ENCODE results near the gene CDH12. TPM values are rescaled to one million over a fixed set of nuclear protein-coding genes. Genes with fewer than 3 reads are reported as not detected.
A peak's percentile ranks its signal among the peaks of the same experiment; 100 is the strongest.

Gene CDH12
- total and polyA plus RNA-seq, 2 experiments from 2014 or later: not detected

DNA sequence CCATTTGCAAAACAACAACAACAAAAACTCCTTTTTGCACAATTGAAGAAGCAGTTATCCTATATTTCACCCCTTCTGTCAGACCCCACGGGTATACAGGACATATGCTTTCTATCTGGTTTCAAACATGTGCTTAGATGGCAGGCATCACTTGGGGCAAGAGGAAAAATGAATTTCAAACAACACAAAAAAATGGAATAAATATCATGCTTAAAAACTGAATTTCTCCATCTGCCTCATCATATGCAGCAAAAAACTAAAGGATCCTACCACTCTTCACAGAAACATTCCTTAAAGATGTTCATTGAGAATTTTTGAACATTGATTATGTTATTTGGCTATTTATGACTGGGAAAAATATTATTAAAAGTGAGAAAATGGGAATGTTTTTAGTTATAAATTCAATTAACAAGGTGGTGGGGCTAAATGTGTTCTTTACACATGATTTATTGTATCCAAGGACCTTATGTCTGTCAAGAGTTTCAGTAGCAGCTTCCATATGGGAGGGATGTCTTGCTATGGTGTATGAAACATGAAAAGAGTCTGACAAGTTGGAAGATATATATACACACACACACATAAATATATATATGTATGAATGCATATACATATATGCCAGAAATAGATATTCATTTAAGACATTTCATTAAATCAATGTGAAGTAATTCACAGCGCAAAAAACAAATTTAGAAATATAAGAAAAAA lies 358.0 kb downstream of the CDH12 start:
- Histone ChIP-seq H3K9ac (no peak overlapping the region), H4K20me1 (ENCODE audit: insufficient read depth) (no peaks in the 10 kb centered on the region), H3K36me3 (ENCODE audit: low read depth) (no peaks in the 10 kb centered on the region), H3F3A (ENCODE audit: insufficient read depth) (no peaks in the 10 kb centered on the region), H3K4me2 (ENCODE audit: unreplicated experiment) (no peak overlapping the region), H3K27ac (no peak overlapping the region), H3K79me2 (ENCODE audit: insufficient read depth) (no peaks in the 10 kb centered on the region), H2AFZ (no peak overlapping the region), H3K27me3 (replicated peaks; ENCODE audit: insufficient read depth) (no peaks in the 10 kb centered on the region), H3K9me2 (ENCODE audit: insufficient read depth) (no peaks in the 10 kb centered on the region), H3K4me3 (no peak overlapping the region), H3K4me1 (ENCODE audit: insufficient read depth) (no peaks in the 10 kb centered on the region), H3K9me3 (ENCODE audit: low read depth) (no peaks in the 10 kb centered on the region)
- in situ Hi-C loops (cut with MboI): no loop called here
- 31 to 39% methylated on average over 2 of the region's 2 CpGs for WGBS, 2 experiments (ENCODE audit: low coverage in 1 of 2, low lambda C conversion rate in 2 of 2, missing lambda C conversion rate in 2 of 2)
- TF ChIP-seq EZH2phosphoT487 (IDR thresholded peaks at IDR 0.05; ENCODE audit: insufficient read depth, low read depth): no peak
- TF ChIP-seq EZH2 (IDR thresholded peaks at IDR 0.05; ENCODE audit: insufficient read depth, poor library complexity, severe bottlenecking): no peak
- no peak for DNase-seq

DNA sequence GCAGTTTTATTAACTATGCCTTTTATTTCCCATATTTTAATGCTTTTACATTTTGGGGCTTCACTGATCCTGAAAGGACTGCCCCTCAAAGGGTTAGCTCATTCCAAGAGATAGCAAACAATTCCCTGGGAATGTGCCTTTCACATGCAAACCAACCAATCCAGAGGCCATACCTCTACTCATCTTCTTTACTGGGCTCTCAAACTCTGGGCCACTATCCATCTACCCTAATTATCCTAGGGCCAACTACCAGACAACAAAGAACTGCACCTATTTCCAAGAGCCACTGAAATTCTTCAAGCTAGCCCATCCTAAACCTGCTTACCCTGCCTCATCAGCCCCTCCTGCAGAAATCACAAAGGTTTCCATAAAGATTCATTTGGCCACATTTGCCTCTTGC lies 364.7 kb downstream of the CDH12 start:
- Histone ChIP-seq H4K20me1 (ENCODE audit: insufficient read depth) (no peaks in the 10 kb centered on the region), H3K27me3 (replicated peaks; ENCODE audit: insufficient read depth) (no peaks in the 10 kb centered on the region), H3K4me1 (ENCODE audit: insufficient read depth) (no peaks in the 10 kb centered on the region), H3K9ac (no peak overlapping the region), H3K4me3 (no peak overlapping the region), H2AFZ (no peak overlapping the region), H3K27ac (no peak overlapping the region), H3K9me3 (ENCODE audit: low read depth) (no peaks in the 10 kb centered on the region), H3K9me2 (ENCODE audit: insufficient read depth) (no peaks in the 10 kb centered on the region), H3K4me2 (ENCODE audit: unreplicated experiment) (no peak overlapping the region), H3K79me2 (ENCODE audit: insufficient read depth) (no peaks in the 10 kb centered on the region), H3K36me3 (ENCODE audit: low read depth) (no peaks in the 10 kb centered on the region), H3F3A (ENCODE audit: insufficient read depth) (no peaks in the 10 kb centered on the region)
- DNase-seq: no peak
- in situ Hi-C loops (cut with MboI): no loop called here
- TF ChIP-seq EZH2 (IDR thresholded peaks at IDR 0.05; ENCODE audit: insufficient read depth, poor library complexity, severe bottlenecking): no peak
- no peak for TF ChIP-seq EZH2phosphoT487 (IDR thresholded peaks at IDR 0.05; ENCODE audit: insufficient read depth, low read depth)

DNA sequence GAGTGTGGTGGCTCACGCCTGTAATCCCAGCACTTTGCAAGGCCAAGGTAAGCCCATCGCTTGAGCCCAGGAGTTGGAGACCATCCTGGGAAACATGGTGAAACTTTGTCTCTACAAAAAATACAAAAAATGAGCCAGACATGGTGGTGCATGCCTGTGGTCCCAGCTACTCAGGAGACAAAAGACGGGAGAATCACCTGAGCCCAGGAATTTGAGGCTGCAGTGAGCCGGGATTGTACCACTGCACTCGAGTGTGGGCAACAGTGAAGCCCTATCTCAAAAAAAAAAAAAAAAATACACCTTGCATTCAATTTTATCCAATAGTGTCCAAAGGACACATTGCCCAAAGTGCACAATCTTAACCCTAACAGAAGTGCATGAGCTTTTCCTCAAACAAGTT lies 372.8 kb downstream of the CDH12 start:
- Histone ChIP-seq H3K79me2 (ENCODE audit: insufficient read depth) (no peaks in the 10 kb centered on the region), H3K9ac (no peak overlapping the region), H3K4me3 (no peak overlapping the region), H3K4me2 (ENCODE audit: unreplicated experiment) (no peak overlapping the region), H3K9me3 (ENCODE audit: low read depth) (no peaks in the 10 kb centered on the region), H3K36me3 (ENCODE audit: low read depth) (no peaks in the 10 kb centered on the region), H3K27ac (no peak overlapping the region), H3K4me1 (ENCODE audit: insufficient read depth) (no peaks in the 10 kb centered on the region), H3F3A (ENCODE audit: insufficient read depth) (no peaks in the 10 kb centered on the region), H4K20me1 (ENCODE audit: insufficient read depth) (no peaks in the 10 kb centered on the region), H2AFZ (no peak overlapping the region), H3K9me2 (ENCODE audit: insufficient read depth) (no peaks in the 10 kb centered on the region), H3K27me3 (replicated peaks; ENCODE audit: insufficient read depth) (no peaks in the 10 kb centered on the region)
- DNase-seq: no peak
- in situ Hi-C loops (cut with MboI): no loop called here
- 39 to 42% methylated on average over 5 of the region's 5 CpGs for WGBS, 2 experiments (ENCODE audit: low coverage in 1 of 2, low lambda C conversion rate in 2 of 2, missing lambda C conversion rate in 2 of 2)
- no peak for TF ChIP-seq EZH2phosphoT487 (IDR thresholded peaks at IDR 0.05; ENCODE audit: insufficient read depth, low read depth)
- TF ChIP-seq EZH2 (IDR thresholded peaks at IDR 0.05; ENCODE audit: insufficient read depth, poor library complexity, severe bottlenecking): no peak

DNA sequence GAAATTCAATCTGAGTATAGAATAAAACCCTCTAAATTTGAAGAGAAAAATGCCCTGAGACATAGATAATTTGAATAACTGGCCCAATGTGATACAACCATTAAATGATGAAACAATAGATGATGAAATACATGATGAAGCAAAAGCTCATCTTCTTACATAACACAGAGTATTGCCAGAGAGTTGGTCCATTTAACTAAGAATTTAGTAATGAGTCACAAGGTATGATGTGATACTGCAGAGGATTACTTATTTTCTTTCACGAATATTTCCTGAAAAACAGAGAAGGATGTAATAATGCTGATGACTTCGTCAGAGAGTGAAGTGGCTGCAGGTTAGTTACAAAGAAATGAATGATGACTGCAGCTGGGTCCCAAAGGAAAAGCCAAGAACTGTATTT lies 379.3 kb downstream of the CDH12 start:
- no peak overlapping the region for H3K4me2 ChIP-seq (ENCODE audit: unreplicated experiment)
- H3F3A ChIP-seq (ENCODE audit: insufficient read depth): no peaks in the 10 kb centered on the region
- H3K36me3 ChIP-seq (ENCODE audit: low read depth): no peaks in the 10 kb centered on the region
- H3K9me2 ChIP-seq (ENCODE audit: insufficient read depth): no peaks in the 10 kb centered on the region
- H3K9me3 ChIP-seq (ENCODE audit: low read depth): no peaks in the 10 kb centered on the region
- H3K79me2 ChIP-seq (ENCODE audit: insufficient read depth): no peaks in the 10 kb centered on the region
- no peak overlapping the region for H3K9ac ChIP-seq
- no peak overlapping the region for H3K4me3 ChIP-seq
- no peak overlapping the region for H2AFZ ChIP-seq
- H3K4me1 ChIP-seq (ENCODE audit: insufficient read depth): no peaks in the 10 kb centered on the region
- no peaks in the 10 kb centered on the region for H4K20me1 ChIP-seq (ENCODE audit: insufficient read depth)
- H3K27me3 ChIP-seq (replicated peaks; ENCODE audit: insufficient read depth): no peaks in the 10 kb centered on the region
- in situ Hi-C loops (cut with MboI): no loop called here
- WGBS, 2 experiments (ENCODE audit: low coverage in 1 of 2, low lambda C conversion rate in 2 of 2, missing lambda C conversion rate in 2 of 2): 18 to 33% methylated on average over 2 of the region's 2 CpGs
- no peak overlapping the region for H3K27ac ChIP-seq
- TF ChIP-seq EZH2phosphoT487 (IDR thresholded peaks at IDR 0.05; ENCODE audit: insufficient read depth, low read depth): no peak
- DNase-seq: peak; percentile 12

DNA sequence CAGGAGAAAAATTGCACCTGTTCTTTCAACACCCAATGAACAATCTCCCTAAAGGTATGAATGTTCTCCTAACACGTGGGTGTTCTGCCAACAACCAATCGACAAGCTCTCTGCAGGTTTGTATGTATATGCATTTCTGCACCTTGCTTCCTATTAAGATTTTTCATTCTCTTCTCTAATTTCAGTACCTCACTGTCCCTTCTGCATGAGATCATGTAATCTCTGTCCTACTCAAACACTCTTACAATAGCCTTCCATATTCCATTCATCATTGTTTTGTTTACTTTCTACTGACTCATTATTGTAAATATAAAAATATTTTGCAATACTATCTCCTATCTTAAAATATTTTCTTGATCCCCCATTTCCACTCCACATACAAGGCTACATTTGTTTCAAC lies 382.0 kb downstream of the CDH12 start:
- no peaks in the 10 kb centered on the region for H3K9me2 ChIP-seq (ENCODE audit: insufficient read depth)
- H3K27me3 ChIP-seq (replicated peaks; ENCODE audit: insufficient read depth): no peaks in the 10 kb centered on the region
- no peak overlapping the region for H3K4me3 ChIP-seq
- no peaks in the 10 kb centered on the region for H3F3A ChIP-seq (ENCODE audit: insufficient read depth)
- DNase-seq: no peak
- TF ChIP-seq EZH2phosphoT487 (IDR thresholded peaks at IDR 0.05; ENCODE audit: insufficient read depth, low read depth) (no peak), EZH2 (IDR thresholded peaks at IDR 0.05; ENCODE audit: insufficient read depth, poor library complexity, severe bottlenecking) (no peak)
- in situ Hi-C loops (cut with MboI): no loop called here
- H3K79me2 ChIP-seq (ENCODE audit: insufficient read depth): no peaks in the 10 kb centered on the region
- no peak overlapping the region for H3K27ac ChIP-seq
- H3K4me2 ChIP-seq (ENCODE audit: unreplicated experiment): no peak overlapping the region
- no peaks in the 10 kb centered on the region for H3K36me3 ChIP-seq (ENCODE audit: low read depth)
- no peaks in the 10 kb centered on the region for H4K20me1 ChIP-seq (ENCODE audit: insufficient read depth)
- no peak overlapping the region for H3K9ac ChIP-seq
- WGBS, 2 experiments (ENCODE audit: low coverage in 1 of 2, low lambda C conversion rate in 2 of 2, missing lambda C conversion rate in 2 of 2): 41 to 46% methylated on average over 2 of the region's 2 CpGs
- no peak overlapping the region for H2AFZ ChIP-seq
- H3K9me3 ChIP-seq (ENCODE audit: low read depth): no peaks in the 10 kb centered on the region
- no peaks in the 10 kb centered on the region for H3K4me1 ChIP-seq (ENCODE audit: insufficient read depth)
